HCT116 (cell line): ENCODE data around the gene RPA4. TPM values are rescaled to one million over a fixed set of nuclear protein-coding genes. Genes with fewer than 3 reads are reported as not detected.

Source experiments
- ATAC-seq: fragments of 200-7000 bp; cut with Tn5 transposase; 2 replicates; pipeline ENCODE4 v1.9.1; 2020; ENCODE audit warnings: mild to moderate bottlenecking, moderate library complexity
- BruUV-seq: library from RNA; stranded (reverse); fragments of 400-500 nt; replicated peaks from 2 replicates; lab custom pipeline; 2021; lab: Mats Ljungman, UMichigan
- CTCF ChIA-PET: fragments of 300-600 bp; sonication (Branson Sonifier 250); formaldehyde crosslinking; loops from one replicate; lab custom pipeline; 2021; ENCODE audit warnings: antibody characterized with exemption; lab: Charles Lee
- POLR2A ChIA-PET: fragments of 300-600, 350-600 bp; sonication (Branson Sonifier 250); formaldehyde crosslinking; loops from one replicate; lab custom pipeline; 2021; ENCODE audit warnings: antibody characterized with exemption; lab: Charles Lee
- RAD21 ChIA-PET, 2 experiments: fragments of 300-600 bp; sonication (Branson Sonifier 250); formaldehyde crosslinking; loops; one replicate each; lab custom pipeline; 2023; ENCODE audit warnings: low total read pairs in 2 of 2; ENCODE audit not compliant: uncharacterized antibody in 2 of 2, unreplicated experiment in 2 of 2, low non-redundant PET in 1 of 2; lab: Charles Lee
- DNase-seq: peaks from one replicate; pipeline ENCODE4 v3.0.0-alpha.2; 2010; ENCODE audit warnings: low read depth, low spot score
- H2AFZ ChIP-seq: fragments of 200-600 bp; shearing (Covaris generic), sonication (generic); 2 replicates; pipeline ENCODE4 v1.6.1; 2017; ENCODE audit warnings: low read depth, mixed run types, mixed read lengths, antibody characterized with exemption, low read length; ENCODE audit not compliant: poor library complexity, severe bottlenecking
- H3K27ac ChIP-seq: 2 replicates; pipeline ENCODE4 v1.5.1; 2012; ENCODE audit warnings: low read depth, low read length
- H3K27me3 ChIP-seq: fragments of 200-600 bp; sonication (generic); 2 replicates; pipeline ENCODE4 v1.6.1; 2016; ENCODE audit warnings: mixed run types, low read length, mixed read lengths; ENCODE audit not compliant: insufficient read depth
- H3K36me3 ChIP-seq, 2 experiments: fragments of 200-500 bp in 1 of 2; fragments of 200-600 bp in 1 of 2; sonication (Bioruptor generic) in 1 of 2; sonication (generic) in 1 of 2; 2 replicates each; pipeline versions ENCODE4 v1.5.1 to v1.6.1; 2014 to 2016; ENCODE audit warnings: low read length in 2 of 2, inconsistent platforms in 1 of 2, mixed read lengths in 1 of 2, mixed run types in 1 of 2; ENCODE audit not compliant: insufficient read depth in 2 of 2, control insufficient read depth in 1 of 2
- H3K4me1 ChIP-seq, 2 experiments: fragments of 200-600 bp in 1 of 2; sonication (generic) in 1 of 2; 2 replicates each; pipeline versions ENCODE4 v1.5.1 to v1.6.1; 2012 to 2017; ENCODE audit warnings: low read length in 2 of 2, inconsistent platforms in 1 of 2, mild to moderate bottlenecking in 1 of 2, mixed read lengths in 1 of 2, mixed run types in 1 of 2, moderate library complexity in 1 of 2; ENCODE audit not compliant: insufficient read depth in 2 of 2, control insufficient read depth in 1 of 2
- H3K4me2 ChIP-seq: fragments of 200-600 bp; sonication (generic); 2 replicates; pipeline ENCODE4 v1.6.1; 2017; ENCODE audit warnings: mixed run types, low read length, mixed read lengths
- H3K4me3 ChIP-seq, 2 experiments: fragments of 200-600 bp in 1 of 2; sonication (generic) in 1 of 2; replicated peaks in 1 of 2; 2 replicates each; pipeline ENCODE4 v1.5.1; 2011 to 2016; ENCODE audit warnings: low read length in 2 of 2, control low read depth in 1 of 2, low read depth in 1 of 2, mild to moderate bottlenecking in 1 of 2, mixed read lengths in 1 of 2, mixed run types in 1 of 2
- H3K79me2 ChIP-seq: fragments of 200-600 bp; sonication (generic); 2 replicates; pipeline ENCODE4 v1.6.1; 2017; ENCODE audit warnings: mild to moderate bottlenecking, mixed run types, low read length, moderate library complexity, mixed read lengths; ENCODE audit not compliant: insufficient read depth
- H3K9ac ChIP-seq: fragments of 200-600 bp; sonication (generic); 2 replicates; pipeline ENCODE4 v1.6.1; 2016; ENCODE audit warnings: low read length, mixed read lengths
- H3K9me2 ChIP-seq: fragments of 200-600 bp; sonication (generic), shearing (Covaris generic); 2 replicates; pipeline ENCODE4 v1.6.1; 2017; ENCODE audit warnings: mixed run types, mild to moderate bottlenecking, moderate library complexity; ENCODE audit not compliant: insufficient read depth
- H3K9me3 ChIP-seq, 2 experiments: fragments of 200-500 bp in 1 of 2; fragments of 200-600 bp in 1 of 2; sonication (Bioruptor generic) in 1 of 2; sonication (generic) in 1 of 2; 2 replicates each; pipeline ENCODE4 v1.6.1; 2014 to 2017; ENCODE audit warnings: low read length in 2 of 2, mixed read lengths in 2 of 2, inconsistent platforms in 1 of 2, low read depth in 1 of 2, mild to moderate bottlenecking in 1 of 2, mixed run types in 1 of 2, moderate library complexity in 1 of 2; ENCODE audit not compliant: control insufficient read depth in 1 of 2, insufficient read depth in 1 of 2
- H4K20me1 ChIP-seq: fragments of 200-600 bp; sonication (generic), shearing (Covaris generic); 2 replicates; pipeline ENCODE4 v1.6.1; 2017; ENCODE audit warnings: mixed run types, mild to moderate bottlenecking, moderate library complexity; ENCODE audit not compliant: insufficient read depth
- CBX3 ChIP-seq: IDR thresholded peaks from 2 replicates; pipeline ENCODE4 v1.6.1; 2012; ENCODE audit warnings: low read depth
- EGR1 ChIP-seq: IDR thresholded peaks from 2 replicates; pipeline ENCODE4 v1.6.1; 2012; ENCODE audit warnings: low read depth
- ELF1 ChIP-seq: IDR thresholded peaks from 2 replicates; pipeline ENCODE4 v1.6.1; 2012; ENCODE audit warnings: low read depth, borderline replicate concordance
- EZH2 ChIP-seq: fragments of 200-600 bp; sonication (generic); IDR thresholded peaks from 2 replicates; pipeline ENCODE4 v1.6.1; 2017; ENCODE audit warnings: antibody characterized with exemption, mixed run types
- FOSL1 ChIP-seq: IDR thresholded peaks from 2 replicates; pipeline ENCODE4 v1.6.1; 2012; ENCODE audit warnings: low read depth
- MAX ChIP-seq: IDR thresholded peaks from 2 replicates; pipeline ENCODE4 v1.6.1; 2012
- POLR2A ChIP-seq: IDR thresholded peaks from 2 replicates; pipeline ENCODE4 v1.7.0; 2011; ENCODE audit warnings: borderline replicate concordance; ENCODE audit not compliant: insufficient read depth, insufficient read length; ENCODE audit errors: extremely low read depth
- REST ChIP-seq: IDR thresholded peaks from 2 replicates; pipeline ENCODE4 v1.6.1; 2012; ENCODE audit warnings: low read depth
- SIN3A ChIP-seq: IDR thresholded peaks from 2 replicates; pipeline ENCODE4 v1.6.1; 2012; ENCODE audit warnings: low read depth
- SP1 ChIP-seq: IDR thresholded peaks from 2 replicates; pipeline ENCODE4 v1.6.1; 2012; ENCODE audit warnings: low read depth
- YY1 ChIP-seq: IDR thresholded peaks from 2 replicates; pipeline ENCODE4 v1.6.1; 2011; ENCODE audit warnings: low read length, low read depth, moderate library complexity, mild to moderate bottlenecking; ENCODE audit not compliant: insufficient replicate concordance; ENCODE audit errors: extremely low read depth
- ZBTB33 ChIP-seq: IDR thresholded peaks from 2 replicates; pipeline ENCODE4 v1.6.1; 2011; ENCODE audit warnings: mild to moderate bottlenecking, low read length, moderate library complexity; ENCODE audit not compliant: insufficient replicate concordance; ENCODE audit errors: extremely low read depth
- ZFX ChIP-seq: fragments of 450-650 bp; IDR thresholded peaks from 2 replicates; pipeline ENCODE4 v1.6.1; 2017
- ZNF274 ChIP-seq: fragments of 200-500 bp; sonication (Bioruptor generic); IDR thresholded peaks from 2 replicates; pipeline ENCODE4 v1.6.1; 2014; ENCODE audit warnings: mild to moderate bottlenecking, low read depth, low read length, inconsistent platforms
- intact Hi-C: fragments of 100-400 bp; cut with micrococcal nuclease; formaldehyde crosslinking; loops from 2 replicates; pipeline ENCODE4 v1.10.0; 2022
- total RNA-seq: library from RNA; stranded (reverse); gene quantifications from one replicate; pipeline ENCODE4 v1.2.1, GENCODE V29; 2021; ENCODE audit not compliant: unreplicated experiment

RPA4 gene
- total RNA-seq, 1 experiment from 2014 or later, result 0.20 TPM

- RAD21 ChIA-PET, result no interaction called here
- DNase-seq, result no peak
- no peaks in the 10 kb centered on the region for H3K27me3 ChIP-seq
- CTCF ChIA-PET, result no interaction called here
- intact Hi-C loops, result no loop called here
- POLR2A ChIA-PET, result no interaction called here
- no peak overlapping the region for H3K4me2 ChIP-seq
- no peaks in the 10 kb centered on the region for H3K9me3 ChIP-seq
- no TSS peak for BruUV-seq
- no peaks in the 10 kb centered on the region for H4K20me1 ChIP-seq
- H3K4me3 ChIP-seq, result no peak overlapping the region
- TF ChIP-seq YY1 (no peak), ZFX (no peak), EGR1 (no peak), SIN3A (no peak), EZH2 (no peak), FOSL1 (no peak), SP1 (no peak), ZNF274 (no peak), ELF1 (no peak), CBX3 (no peak), MAX (no peak), ZBTB33 (no peak), POLR2A (no peak), REST (no peak)
- TF ChIP-seq, all 23 proteins: peak for 0
- ATAC-seq, result no peak
- Histone ChIP-seq H3K9me2 (no peaks in the 10 kb centered on the region), H3K4me1 (no peaks in the 10 kb centered on the region), H3K79me2 (no peaks in the 10 kb centered on the region), H3K9ac (no peak overlapping the region), H2AFZ (no peak overlapping the region), H3K27ac (no peak overlapping the region), H3K36me3 (no peaks in the 10 kb centered on the region)
Observed at GRCh38 chrX:96884027-96884426, 319 bp downstream of the RPA4 start.
